PFSK-1 (cell line): ENCODE results near the gene LPCAT1.

ENCODE experiments used
- FOXP2 ChIP-seq: optimal IDR thresholded peaks from 2 replicates; pipeline ENCODE3; 2011; ENCODE audit warnings: borderline replicate concordance, control low read depth, inconsistent platforms; ENCODE audit not compliant: insufficient read depth; ENCODE audit errors: extremely low read length, extremely low read depth
- POLR2AphosphoS5 ChIP-seq: IDR thresholded peaks from 2 replicates; pipeline ENCODE4 v1.6.1; 2012; ENCODE audit warnings: low read depth, mild to moderate bottlenecking, control low read depth, low read length, moderate library complexity
- REST ChIP-seq, 2 experiments: IDR thresholded peaks; 2 replicates each; pipeline versions ENCODE4 v1.6.1 to v1.8.0; 2011 to 2012; ENCODE audit warnings: low read depth in 2 of 2, low read length in 2 of 2, control low read depth in 1 of 2, inconsistent platforms in 1 of 2, mild to moderate bottlenecking in 1 of 2, moderate library complexity in 1 of 2; ENCODE audit not compliant: insufficient read depth in 1 of 2
- SIN3A ChIP-seq: IDR thresholded peaks from 2 replicates; pipeline ENCODE4 v1.6.1; 2012; ENCODE audit warnings: mild to moderate bottlenecking, low read length, moderate library complexity, borderline replicate concordance; ENCODE audit not compliant: insufficient read depth
- TAF1 ChIP-seq: IDR thresholded peaks from 2 replicates; pipeline ENCODE4 v1.6.1; 2012; ENCODE audit warnings: low read length, control low read depth, borderline replicate concordance; ENCODE audit not compliant: insufficient read depth

The LPCAT1 gene

GRCh38 chr5:1417586-1418225 is 106.1 kb downstream of the LPCAT1 start:
- TF ChIP-seq REST (IDR thresholded peaks at IDR 0.05; ENCODE audit: insufficient read depth in 1 of 2, low read depth in 2 of 2, low read length in 2 of 2) (no peak), SIN3A (no peak), TAF1 (no peak), FOXP2 (no peak), POLR2AphosphoS5 (no peak)

GRCh38 chr5:1416856-1417469 is 106.8 kb downstream of the LPCAT1 start:
- TF ChIP-seq TAF1 (no peak), FOXP2 (no peak), SIN3A (no peak), REST (IDR thresholded peaks at IDR 0.05; ENCODE audit: insufficient read depth in 1 of 2, low read depth in 2 of 2, low read length in 2 of 2) (no peak), POLR2AphosphoS5 (no peak)

- TF ChIP-seq REST (IDR thresholded peaks at IDR 0.05; ENCODE audit: insufficient read depth in 1 of 2, low read depth in 2 of 2, low read length in 2 of 2), result no peak
- TF ChIP-seq FOXP2, result no peak
- no peak for TF ChIP-seq TAF1
- TF ChIP-seq POLR2AphosphoS5, result no peak
- no peak for TF ChIP-seq SIN3A
These were observed 108.0 kb downstream of the LPCAT1 start for GRCh38 chr5:1415626-1416360.

GRCh38 chr5:1415059-1415425 is 108.7 kb downstream of the LPCAT1 start:
- TF ChIP-seq REST (IDR thresholded peaks at IDR 0.05; ENCODE audit: insufficient read depth in 1 of 2, low read depth in 2 of 2, low read length in 2 of 2) (no peak), TAF1 (no peak), SIN3A (no peak), FOXP2 (no peak), POLR2AphosphoS5 (no peak)
